Activated naive CD4-positive, alpha-beta T cell treated with anti-CD3 and anti-CD28 coated beads, Interleukin-2, amount 10 ng/mL, durations not matched to agents 7 days and 5 days (primary cell): ENCODE data around the gene FSD1L.
A peak's percentile ranks its signal among the peaks of the same experiment; 100 is the strongest.
"Not testable (repeated sequence)": the region's sequence is repeated elsewhere in the genome, so short reads cannot be mapped to it uniquely, and the experiment has no call there.

Source experiments
- CTCF ChIA-PET: fragments of 350-600 bp; sonication (Branson Sonifier 250); formaldehyde crosslinking; loops from one replicate; lab custom pipeline; 2021; ENCODE audit warnings: antibody characterized with exemption; lab: Charles Lee
- DNase-seq: peaks from one replicate; pipeline ENCODE4 v3.0.0-alpha.2; 2020
- H3K27ac Mint-ChIP-seq: one replicate; pipeline ENCODE4 v1.8.0; 2021; ENCODE audit warnings: mild to moderate bottlenecking, moderate library complexity, mixed read lengths
- H3K27me3 Mint-ChIP-seq: one replicate; pipeline ENCODE4 v1.8.0; 2021; ENCODE audit warnings: mild to moderate bottlenecking, mixed read lengths
- H3K36me3 Mint-ChIP-seq: one replicate; pipeline ENCODE4 v1.8.0; 2021; ENCODE audit warnings: mixed read lengths
- H3K4me1 Mint-ChIP-seq: one replicate; pipeline ENCODE4 v1.8.0; 2021; ENCODE audit warnings: mixed read lengths
- H3K4me3 Mint-ChIP-seq: one replicate; pipeline ENCODE4 v1.8.0; 2021; ENCODE audit warnings: mild to moderate bottlenecking, moderate library complexity, mixed read lengths
- H3K9me3 Mint-ChIP-seq: one replicate; pipeline ENCODE4 v1.8.0; 2021; ENCODE audit warnings: mixed read lengths

FSD1L gene

DNA sequence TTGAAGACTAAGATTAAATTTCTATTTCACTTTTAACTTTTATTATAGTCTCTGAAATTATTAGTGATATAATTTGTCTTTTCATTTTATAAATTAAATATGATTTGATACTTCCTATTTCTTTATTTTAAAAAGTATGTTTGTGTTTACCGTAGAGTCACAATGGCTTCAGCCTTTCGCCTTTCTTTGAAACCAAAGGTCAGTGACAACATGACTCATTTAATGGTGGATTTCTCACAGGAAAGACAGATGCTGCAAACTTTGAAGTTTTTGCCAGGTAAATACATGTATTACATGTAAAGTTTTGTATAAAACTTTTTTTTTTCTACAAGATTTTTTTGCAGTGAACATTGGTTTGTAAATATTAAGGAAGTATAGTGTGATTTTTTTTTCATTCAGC lies 36.4 kb downstream of the FSD1L start:
- Mint-ChIP-seq H3K9me3 (no peaks in the 10 kb centered on the region), H3K27me3 (no peaks in the 10 kb centered on the region), H3K36me3 (no peaks in the 10 kb centered on the region), H3K4me1 (no peaks in the 10 kb centered on the region), H3K4me3 (no peak overlapping the region), H3K27ac (no peak overlapping the region)
- no peak for DNase-seq
- CTCF ChIA-PET = no interaction called here

DNA sequence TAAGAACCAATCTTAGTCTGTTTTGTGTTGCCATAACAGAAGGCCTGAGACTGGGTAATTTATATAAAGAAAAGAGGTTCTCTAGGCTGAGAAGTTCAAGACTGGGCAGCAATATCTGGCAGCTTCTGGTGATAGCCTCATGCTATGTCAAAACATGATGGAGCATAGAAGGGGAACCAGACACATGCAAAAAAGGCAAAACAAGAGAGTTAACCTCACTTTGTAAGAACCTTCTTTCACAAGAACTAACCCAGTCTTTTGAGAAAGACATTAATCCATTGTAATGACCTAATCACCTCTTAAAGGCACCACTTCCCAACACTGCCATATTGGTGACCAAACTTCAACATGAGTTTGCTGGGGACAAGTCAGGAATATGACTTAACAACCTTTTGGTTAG lies 37.3 kb downstream of the FSD1L start:
- Mint-ChIP-seq H3K4me3 (no peak overlapping the region), H3K27ac (no peak overlapping the region), H3K36me3 (no peaks in the 10 kb centered on the region), H3K4me1 (no peaks in the 10 kb centered on the region), H3K9me3 (no peaks in the 10 kb centered on the region), H3K27me3 (no peaks in the 10 kb centered on the region)
- CTCF ChIA-PET = no interaction called here
- no peak for DNase-seq

DNA sequence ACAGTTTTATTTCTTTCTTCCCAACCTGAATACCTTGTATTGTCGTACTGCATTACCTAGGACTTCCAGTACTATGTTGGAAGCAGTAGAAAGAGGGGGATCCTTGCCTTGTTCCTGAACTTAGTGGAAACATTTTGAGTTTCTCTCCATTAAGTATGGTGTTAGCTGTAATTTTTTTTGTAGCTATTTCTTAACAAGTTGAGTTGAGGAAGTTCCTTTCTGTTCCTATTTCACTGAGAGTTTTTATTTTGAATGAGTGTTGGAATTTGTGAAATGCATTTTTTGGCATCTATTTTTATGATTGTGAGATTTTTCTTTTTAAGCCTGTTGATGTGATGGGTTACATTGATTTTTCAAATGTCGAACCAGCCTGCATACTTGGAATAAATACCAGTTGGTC lies 49.0 kb downstream of the FSD1L start:
- CTCF ChIA-PET = no interaction called here
- Mint-ChIP-seq H3K27me3 (no peaks in the 10 kb centered on the region), H3K4me1 (no peaks in the 10 kb centered on the region), H3K27ac (no peak overlapping the region), H3K9me3 (no peaks in the 10 kb centered on the region), H3K4me3 (no peak overlapping the region), H3K36me3 (no peaks in the 10 kb centered on the region)
- no peak for DNase-seq

DNA sequence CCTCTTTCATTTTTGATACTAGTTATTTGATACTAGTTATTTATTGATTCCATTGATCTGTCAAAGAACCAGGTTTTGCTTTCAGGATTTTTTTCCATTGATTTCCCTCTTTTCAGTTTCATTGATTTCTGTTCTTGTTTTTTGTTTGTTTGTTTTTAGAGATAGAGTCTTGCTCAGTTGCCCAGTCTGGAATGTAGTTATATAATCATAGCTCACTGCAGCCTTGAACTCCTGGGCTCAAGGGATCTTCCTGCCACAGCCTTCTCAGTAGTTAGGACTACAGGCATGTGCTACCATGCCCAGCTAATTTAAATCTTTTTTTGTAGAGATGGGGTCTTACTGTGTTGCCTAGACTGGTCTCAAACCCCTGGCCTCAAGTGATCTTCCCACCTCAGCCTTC lies 49.9 kb downstream of the FSD1L start:
- Mint-ChIP-seq H3K4me1 (no peaks in the 10 kb centered on the region), H3K4me3 (no peak overlapping the region), H3K27ac (no peak overlapping the region), H3K27me3 (no peaks in the 10 kb centered on the region), H3K9me3 (no peaks in the 10 kb centered on the region), H3K36me3 (no peaks in the 10 kb centered on the region)
- no peak for DNase-seq
- CTCF ChIA-PET = no interaction called here

DNA sequence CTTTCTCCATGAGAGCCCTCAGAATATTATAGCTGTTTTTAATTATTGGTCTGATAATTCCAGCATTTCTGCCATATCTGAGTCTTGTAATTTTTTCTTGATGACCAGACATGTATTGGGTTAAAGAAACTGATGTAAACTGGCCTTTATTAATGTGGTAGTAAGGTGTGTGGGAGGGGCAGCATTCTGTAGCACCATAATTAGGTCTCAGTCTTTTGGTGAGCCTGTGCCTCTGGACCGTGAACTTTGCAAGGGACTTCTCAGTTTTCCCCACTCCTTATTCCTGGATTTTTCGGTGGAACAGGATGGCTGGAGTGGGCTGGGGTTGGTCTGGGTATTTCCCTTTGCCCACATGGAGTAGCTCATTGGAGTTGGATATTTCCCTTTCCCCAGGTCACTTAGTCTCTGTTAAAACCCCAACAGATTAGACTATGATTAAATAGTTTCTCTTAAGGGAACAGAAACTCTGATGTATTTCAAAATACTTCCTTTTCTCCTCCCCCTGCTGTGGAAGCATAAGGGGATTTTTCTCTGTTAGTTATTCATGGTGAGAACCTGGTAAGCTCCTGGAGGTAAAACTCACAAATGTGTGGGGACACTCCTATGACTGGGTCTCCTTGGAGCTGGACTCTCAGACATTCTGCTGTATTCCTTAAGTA lies 52.4 kb downstream of the FSD1L start:
- CTCF ChIA-PET = no interaction called here
- no peak for DNase-seq
- no peaks in the 10 kb centered on the region for H3K27me3 Mint-ChIP-seq
- no peaks in the 10 kb centered on the region for H3K36me3 Mint-ChIP-seq
- no peak overlapping the region for H3K4me3 Mint-ChIP-seq
- no peaks in the 10 kb centered on the region for H3K4me1 Mint-ChIP-seq
- no peak overlapping the region for H3K27ac Mint-ChIP-seq
- H3K9me3 Mint-ChIP-seq = no peaks in the 10 kb centered on the region

DNA sequence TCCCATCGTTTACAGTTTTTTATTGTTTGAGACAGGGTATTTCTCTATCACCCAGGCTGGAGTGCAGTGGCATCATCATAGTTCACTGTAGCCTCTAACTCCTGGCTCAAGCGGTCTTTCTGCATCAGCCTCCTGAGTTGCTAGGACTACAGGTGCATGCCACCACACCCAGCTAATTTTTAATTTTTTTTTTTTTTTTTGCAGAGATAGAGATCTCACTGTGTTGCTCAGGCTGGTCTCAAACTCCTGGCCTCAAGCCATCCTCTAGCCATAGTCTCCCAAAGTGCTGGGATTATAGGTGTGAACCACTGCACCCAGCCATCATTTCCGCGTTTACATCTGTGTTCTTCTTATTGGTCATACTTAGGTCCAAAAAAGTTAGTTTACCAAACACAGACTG lies 53.6 kb downstream of the FSD1L start:
- no peak overlapping the region for H3K4me3 Mint-ChIP-seq
- CTCF ChIA-PET = no interaction called here
- no peaks in the 10 kb centered on the region for H3K27me3 Mint-ChIP-seq
- no peaks in the 10 kb centered on the region for H3K4me1 Mint-ChIP-seq
- H3K9me3 Mint-ChIP-seq = no peaks in the 10 kb centered on the region
- H3K27ac Mint-ChIP-seq = no peak overlapping the region
- DNase-seq = no peak
- no peaks in the 10 kb centered on the region for H3K36me3 Mint-ChIP-seq

DNA sequence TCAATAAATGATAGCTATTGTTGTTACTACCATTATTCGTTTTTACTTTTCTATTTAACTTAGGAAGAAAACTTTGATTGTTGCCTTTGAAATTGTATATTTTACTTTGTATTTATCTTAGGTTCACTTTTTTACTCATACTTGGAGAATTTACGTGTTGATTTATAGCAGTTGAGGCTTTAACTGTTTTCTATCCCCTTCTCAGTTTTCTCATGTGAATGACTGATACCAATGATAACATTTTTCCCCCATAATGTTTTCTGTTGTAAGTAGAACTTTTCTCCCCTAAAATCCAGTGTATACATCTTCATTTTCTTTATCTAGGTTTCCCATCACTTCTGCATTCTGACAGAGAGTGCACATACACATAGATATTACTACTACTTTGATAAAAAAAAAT lies 54.4 kb downstream of the FSD1L start:
- Mint-ChIP-seq H3K27me3 (no peaks in the 10 kb centered on the region), H3K4me3 (no peak overlapping the region)
- CTCF ChIA-PET = no interaction called here

DNA sequence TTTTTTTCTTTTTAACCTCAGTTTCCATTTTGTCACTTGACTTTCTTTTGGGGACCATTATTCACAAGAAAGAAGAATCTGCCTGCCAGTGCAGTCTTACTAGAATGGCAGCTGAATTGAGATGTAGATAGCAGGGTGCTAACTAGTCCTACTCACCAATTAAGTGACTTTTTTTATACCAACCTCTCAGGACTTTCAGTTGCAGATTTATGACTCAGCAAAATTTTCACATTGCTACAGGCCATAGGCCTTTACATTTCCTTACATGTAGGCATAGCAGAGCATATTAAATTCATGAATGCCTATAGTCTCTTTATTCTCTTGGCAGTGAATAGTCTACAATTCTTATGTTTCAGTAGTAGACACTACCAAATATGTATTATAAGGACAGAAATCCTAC lies 56.0 kb downstream of the FSD1L start:
- no peaks in the 10 kb centered on the region for H3K4me1 Mint-ChIP-seq
- no peaks in the 10 kb centered on the region for H3K27me3 Mint-ChIP-seq
- no peak overlapping the region for H3K27ac Mint-ChIP-seq
- CTCF ChIA-PET = no interaction called here
- DNase-seq = no peak
- H3K36me3 Mint-ChIP-seq = no peaks in the 10 kb centered on the region
- H3K9me3 Mint-ChIP-seq = no peaks in the 10 kb centered on the region
- no peak overlapping the region for H3K4me3 Mint-ChIP-seq

More for the DNA sequence above, 54.4 kb downstream of the FSD1L start:
- no peaks in the 10 kb centered on the region for H3K36me3 Mint-ChIP-seq
- no peak overlapping the region for H3K27ac Mint-ChIP-seq
- no peaks in the 10 kb centered on the region for H3K9me3 Mint-ChIP-seq
- no peak for DNase-seq
- no peaks in the 10 kb centered on the region for H3K4me1 Mint-ChIP-seq

DNA sequence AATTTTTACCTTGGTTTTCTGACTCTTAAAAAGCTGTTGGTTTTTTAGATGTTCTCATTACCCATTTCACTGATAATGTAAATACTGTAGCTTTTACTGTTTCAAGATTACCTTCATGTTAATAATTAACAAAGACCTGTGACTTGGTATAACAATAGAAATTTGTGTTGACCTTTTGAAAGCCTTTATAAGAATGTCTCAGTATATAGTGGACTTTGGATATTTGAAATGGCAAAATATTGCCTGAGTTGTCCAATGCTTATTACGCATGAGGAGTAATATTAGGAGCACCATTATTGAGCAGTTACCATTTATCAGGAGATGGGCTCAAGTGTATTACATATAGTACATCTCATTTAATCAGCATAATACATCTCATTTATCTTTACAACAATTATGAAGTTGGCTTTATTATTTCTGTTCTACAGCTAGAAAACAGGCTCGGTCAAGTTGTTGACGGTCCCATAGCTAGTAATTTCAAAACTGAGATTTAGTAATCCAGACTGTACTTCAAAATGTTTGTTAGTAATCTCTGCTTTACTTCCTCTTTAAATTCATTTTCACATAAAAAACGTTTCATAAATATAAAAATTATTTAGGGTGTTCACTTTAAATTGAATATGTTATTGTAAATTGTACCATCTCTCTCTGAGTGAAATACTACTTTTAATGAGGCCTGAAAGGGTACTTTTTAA lies 59.4 kb downstream of the FSD1L start:
- H3K9me3 Mint-ChIP-seq = no peaks in the 10 kb centered on the region
- DNase-seq = no peak
- CTCF ChIA-PET = no interaction called here
- H3K36me3 Mint-ChIP-seq = no peaks in the 10 kb centered on the region
- H3K27ac Mint-ChIP-seq = no peak overlapping the region
- no peaks in the 10 kb centered on the region for H3K27me3 Mint-ChIP-seq
- no peak overlapping the region for H3K4me3 Mint-ChIP-seq
- H3K4me1 Mint-ChIP-seq = no peaks in the 10 kb centered on the region

DNA sequence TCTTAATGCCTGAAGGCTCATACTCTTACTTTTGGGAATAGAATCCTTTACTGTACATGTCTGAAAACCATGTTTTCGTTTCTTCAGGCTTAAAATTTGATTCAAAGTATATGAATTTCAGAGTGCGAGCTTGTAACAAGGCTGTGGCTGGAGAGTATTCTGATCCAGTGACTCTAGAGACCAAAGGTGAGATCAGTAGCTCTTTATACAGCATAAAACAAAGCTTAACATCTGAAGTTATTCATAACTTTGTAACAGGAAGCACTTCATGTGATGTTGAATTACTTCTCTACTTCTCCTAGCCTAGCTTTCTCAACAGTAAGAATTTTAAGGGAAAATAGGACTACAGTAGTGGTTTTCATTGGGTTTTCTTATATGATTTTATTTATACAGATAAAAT lies 60.7 kb downstream of the FSD1L start:
- Mint-ChIP-seq H3K27me3 (no peaks in the 10 kb centered on the region), H3K4me3 (no peak overlapping the region), H3K27ac (no peak overlapping the region), H3K9me3 (no peaks in the 10 kb centered on the region), H3K36me3 (no peaks in the 10 kb centered on the region), H3K4me1 (no peaks in the 10 kb centered on the region)
- DNase-seq = no peak
- CTCF ChIA-PET = no interaction called here

DNA sequence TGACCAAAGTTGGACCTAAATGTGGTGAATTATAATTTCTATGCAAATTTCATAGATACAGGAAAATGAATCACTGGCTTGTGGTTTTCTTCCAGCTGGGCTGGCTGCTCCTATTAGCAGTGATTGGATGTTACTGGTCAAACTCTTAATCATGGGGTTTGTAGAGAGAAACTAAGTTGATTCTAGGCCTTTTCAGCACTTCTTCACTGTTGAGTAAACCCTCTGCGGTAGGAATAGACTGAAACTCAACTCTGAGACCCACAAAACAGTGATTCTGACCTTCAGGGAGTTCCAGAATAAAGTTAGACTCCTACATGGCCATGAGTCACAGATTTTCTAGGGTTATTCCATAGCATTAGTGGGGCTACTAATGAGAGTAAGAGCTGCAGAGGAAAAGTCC lies 62.2 kb downstream of the FSD1L start:
- Mint-ChIP-seq H3K4me1 (no peaks in the 10 kb centered on the region), H3K4me3 (no peak overlapping the region), H3K36me3 (no peaks in the 10 kb centered on the region), H3K27ac (no peak overlapping the region), H3K27me3 (no peaks in the 10 kb centered on the region), H3K9me3 (no peaks in the 10 kb centered on the region)
- DNase-seq = no peak
- CTCF ChIA-PET = no interaction called here

DNA sequence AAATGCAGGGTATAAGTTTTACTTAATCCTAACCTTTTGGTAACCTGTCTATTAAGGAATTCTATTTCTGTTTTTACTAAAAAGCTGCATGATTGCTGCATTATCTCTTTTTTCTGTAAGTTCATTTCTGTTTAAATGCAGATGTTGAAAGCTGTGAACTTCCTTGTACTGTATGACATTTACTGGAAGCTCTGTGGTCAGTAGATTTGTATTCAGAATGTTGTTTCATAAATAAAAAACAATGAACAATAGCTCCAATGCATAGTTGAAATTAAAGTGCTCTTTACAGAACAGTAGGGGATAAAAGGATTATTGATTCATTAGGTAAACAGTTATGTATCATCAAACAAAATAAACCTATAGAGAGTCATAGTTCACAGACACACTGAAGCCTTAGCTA lies 63.6 kb downstream of the FSD1L start:
- Mint-ChIP-seq H3K36me3 (no peaks in the 10 kb centered on the region), H3K4me1 (no peaks in the 10 kb centered on the region), H3K9me3 (no peaks in the 10 kb centered on the region), H3K4me3 (no peak overlapping the region), H3K27ac (no peak overlapping the region), H3K27me3 (no peaks in the 10 kb centered on the region)
- no peak for DNase-seq
- CTCF ChIA-PET = interaction anchor here (0.8 kb wide), 1 partner anchor 80 kb away, joined by 4 read pairs; no protein-coding TSS in a partner anchor

DNA sequence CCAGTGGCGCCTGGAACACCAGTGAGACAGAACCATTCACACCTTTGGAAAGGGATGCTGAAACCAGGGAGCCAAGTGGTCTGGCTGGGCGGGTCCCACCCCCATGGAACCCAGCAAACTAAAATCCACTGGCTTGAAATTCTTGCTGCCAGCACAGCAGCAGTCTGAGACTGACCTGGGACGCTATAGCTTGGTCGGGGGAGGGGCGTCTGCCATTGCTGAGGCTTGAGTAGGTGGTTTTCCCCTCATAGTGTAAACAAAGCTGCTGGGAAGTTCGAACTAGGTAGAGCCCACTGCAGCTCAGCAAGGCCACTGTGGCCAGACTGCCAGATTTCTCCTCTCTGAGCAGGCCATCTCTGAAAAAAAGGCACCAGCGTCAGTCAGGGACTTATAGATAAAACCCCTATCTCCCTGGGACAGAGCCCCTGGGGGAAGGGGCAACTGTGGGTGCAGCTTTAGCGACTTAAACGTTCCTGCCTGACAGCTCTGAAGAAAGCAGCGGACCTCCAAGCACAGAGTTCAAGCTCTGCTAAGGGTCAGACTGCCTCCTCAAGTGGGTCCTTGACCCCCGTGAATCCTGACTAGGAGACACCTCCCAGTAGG lies 68.1 kb downstream of the FSD1L start:
- CTCF ChIA-PET = no interaction called here
- H3K36me3 Mint-ChIP-seq = no peaks in the 10 kb centered on the region
- H3K9me3 Mint-ChIP-seq = no peaks in the 10 kb centered on the region
- no peaks in the 10 kb centered on the region for H3K4me1 Mint-ChIP-seq
- no peak overlapping the region for H3K4me3 Mint-ChIP-seq
- DNase-seq = no peak
- no peaks in the 10 kb centered on the region for H3K27me3 Mint-ChIP-seq
- H3K27ac Mint-ChIP-seq = no peak overlapping the region

DNA sequence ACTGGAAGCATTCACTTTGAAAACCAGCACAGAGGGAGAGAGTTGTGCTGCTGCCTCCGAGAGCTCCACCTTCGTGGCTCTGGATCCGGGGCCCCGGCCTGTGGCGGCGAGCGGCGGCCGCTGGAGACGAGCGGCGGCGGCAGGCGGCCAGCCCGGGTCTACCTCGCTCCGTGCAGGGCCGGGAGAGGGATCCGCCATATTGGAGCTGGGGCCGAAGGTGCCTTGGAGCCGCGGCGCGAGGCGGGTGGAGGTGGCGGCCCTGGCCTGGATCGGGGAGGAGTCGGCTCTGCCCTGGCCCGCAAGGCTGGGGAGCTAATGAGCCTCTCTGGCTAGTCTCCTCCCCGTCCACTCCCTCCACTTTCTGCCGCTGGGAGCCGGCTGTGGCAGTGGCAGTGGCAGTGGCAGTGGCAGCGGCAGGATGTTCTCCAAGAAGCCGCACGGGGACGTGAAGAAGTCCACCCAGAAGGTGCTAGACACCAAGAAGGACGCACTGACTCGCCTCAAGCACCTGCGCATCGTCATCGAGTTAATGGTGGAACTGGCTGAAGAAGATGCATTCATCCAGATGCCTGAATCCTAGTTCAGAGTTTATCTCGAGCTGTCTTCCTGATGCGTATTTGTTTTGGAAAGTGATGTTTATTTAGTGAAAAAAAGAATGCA lies 72.0 kb downstream of the FSD1L start:
- H3K27ac Mint-ChIP-seq, H3K9me3 Mint-ChIP-seq, CTCF ChIA-PET, H3K4me1 Mint-ChIP-seq, H3K4me3 Mint-ChIP-seq, H3K36me3 Mint-ChIP-seq, H3K27me3 Mint-ChIP-seq: not testable (repeated sequence)
- DNase-seq = peak; percentile 47

DNA sequence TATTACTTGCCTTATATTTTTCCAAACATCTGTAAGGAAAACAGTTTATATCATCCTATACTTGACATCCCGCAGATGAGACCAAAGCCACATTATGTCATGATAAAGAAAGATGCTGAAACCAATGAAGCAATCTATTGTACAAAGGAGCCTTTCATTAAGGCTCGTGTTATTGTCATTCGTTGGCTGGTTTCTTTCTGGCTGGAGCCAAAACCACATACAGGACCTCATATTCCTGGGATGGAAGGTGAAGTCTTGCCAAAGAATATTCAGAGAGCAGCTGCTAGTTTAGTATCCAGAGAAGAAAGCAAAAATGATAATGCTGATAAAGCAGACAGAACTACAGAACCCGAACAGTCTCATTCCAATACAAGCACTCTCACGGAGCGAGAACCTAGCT lies 73.2 kb downstream of the FSD1L start:
- CTCF ChIA-PET, H3K4me3 Mint-ChIP-seq, H3K27ac Mint-ChIP-seq, H3K9me3 Mint-ChIP-seq, H3K4me1 Mint-ChIP-seq, H3K27me3 Mint-ChIP-seq, H3K36me3 Mint-ChIP-seq, DNase-seq: not testable (repeated sequence)
